Mammary epithelial cell (primary cell): ENCODE measurements around the gene L3MBTL4.

Experiments
- EZH2 ChIP-seq: IDR thresholded peaks from 2 replicates; pipeline ENCODE4 v1.6.1; 2012; ENCODE audit warnings: low read length, inconsistent platforms, borderline replicate concordance
- TF ChIP-seq, protein P1 (sequence below), 2 donors: IDR thresholded peaks in 1 of 2; conservative IDR thresholded peaks in 1 of 2; 2 replicates each; pipeline ENCODE4 v1.5.1; 2011 to 2012; ENCODE audit warnings: inconsistent platforms in 2 of 2, low read length in 2 of 2, mild to moderate bottlenecking in 2 of 2, control low read depth in 1 of 2, low read depth in 1 of 2; ENCODE audit not compliant: insufficient read depth in 1 of 2; ENCODE audit errors: extremely low read depth in 1 of 2

DNA sequence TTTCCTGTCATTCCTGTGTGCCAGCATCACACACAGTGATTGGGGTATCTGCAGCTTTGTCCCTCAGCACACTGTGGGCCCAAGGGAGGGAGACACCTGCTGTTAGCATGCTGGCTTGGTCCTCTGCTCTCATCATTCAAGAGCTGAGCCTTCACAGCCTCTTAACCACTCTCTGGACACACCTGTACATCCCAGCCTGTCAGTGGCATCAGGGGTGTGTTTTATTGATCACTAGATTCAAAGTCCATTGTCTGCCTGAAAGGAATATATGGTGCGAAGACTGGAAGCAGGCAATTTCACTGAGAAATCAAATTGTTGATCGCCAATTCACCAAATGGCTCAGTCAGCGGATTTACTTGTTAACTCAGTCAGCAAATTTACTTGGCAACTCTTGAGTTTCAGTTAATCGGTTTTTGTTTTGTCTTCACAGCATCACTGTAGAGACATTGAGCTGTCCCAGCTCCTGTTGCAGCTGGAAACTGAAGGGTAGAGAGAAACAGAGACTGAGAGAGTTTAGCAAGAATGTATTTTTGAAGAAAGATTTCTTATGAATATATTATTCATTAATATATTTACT, 463.1 kb downstream of the L3MBTL4 start:
- no peak for TF ChIP-seq EZH2
- TF ChIP-seq, protein P1, sequence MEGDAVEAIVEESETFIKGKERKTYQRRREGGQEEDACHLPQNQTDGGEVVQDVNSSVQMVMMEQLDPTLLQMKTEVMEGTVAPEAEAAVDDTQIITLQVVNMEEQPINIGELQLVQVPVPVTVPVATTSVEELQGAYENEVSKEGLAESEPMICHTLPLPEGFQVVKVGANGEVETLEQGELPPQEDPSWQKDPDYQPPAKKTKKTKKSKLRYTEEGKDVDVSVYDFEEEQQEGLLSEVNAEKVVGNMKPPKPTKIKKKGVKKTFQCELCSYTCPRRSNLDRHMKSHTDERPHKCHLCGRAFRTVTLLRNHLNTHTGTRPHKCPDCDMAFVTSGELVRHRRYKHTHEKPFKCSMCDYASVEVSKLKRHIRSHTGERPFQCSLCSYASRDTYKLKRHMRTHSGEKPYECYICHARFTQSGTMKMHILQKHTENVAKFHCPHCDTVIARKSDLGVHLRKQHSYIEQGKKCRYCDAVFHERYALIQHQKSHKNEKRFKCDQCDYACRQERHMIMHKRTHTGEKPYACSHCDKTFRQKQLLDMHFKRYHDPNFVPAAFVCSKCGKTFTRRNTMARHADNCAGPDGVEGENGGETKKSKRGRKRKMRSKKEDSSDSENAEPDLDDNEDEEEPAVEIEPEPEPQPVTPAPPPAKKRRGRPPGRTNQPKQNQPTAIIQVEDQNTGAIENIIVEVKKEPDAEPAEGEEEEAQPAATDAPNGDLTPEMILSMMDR (conservative IDR thresholded peaks at IDR 0.05 in 1 of 2, IDR thresholded peaks at IDR 0.05 in 1 of 2; ENCODE audit: extremely low read depth in 1 of 2, insufficient read depth in 1 of 2, low read depth in 1 of 2, low read length in 2 of 2) = no peak
